PFSK-1 (cell line): ENCODE results near the gene PDX1.

Source experiments
- FOXP2 ChIP-seq: optimal IDR thresholded peaks from 2 replicates; pipeline ENCODE3; 2011; ENCODE audit warnings: borderline replicate concordance, control low read depth, inconsistent platforms; ENCODE audit not compliant: insufficient read depth; ENCODE audit errors: extremely low read length, extremely low read depth
- POLR2AphosphoS5 ChIP-seq: IDR thresholded peaks from 2 replicates; pipeline ENCODE4 v1.6.1; 2012; ENCODE audit warnings: low read depth, mild to moderate bottlenecking, control low read depth, low read length, moderate library complexity
- SIN3A ChIP-seq: IDR thresholded peaks from 2 replicates; pipeline ENCODE4 v1.6.1; 2012; ENCODE audit warnings: mild to moderate bottlenecking, low read length, moderate library complexity, borderline replicate concordance; ENCODE audit not compliant: insufficient read depth
- TAF1 ChIP-seq: IDR thresholded peaks from 2 replicates; pipeline ENCODE4 v1.6.1; 2012; ENCODE audit warnings: low read length, control low read depth, borderline replicate concordance; ENCODE audit not compliant: insufficient read depth
- TF ChIP-seq, protein P1 (sequence below), 2 experiments: IDR thresholded peaks; 2 replicates each; pipeline versions ENCODE4 v1.6.1 to v1.8.0; 2011 to 2012; ENCODE audit warnings: low read depth in 2 of 2, low read length in 2 of 2, control low read depth in 1 of 2, inconsistent platforms in 1 of 2, mild to moderate bottlenecking in 1 of 2, moderate library complexity in 1 of 2; ENCODE audit not compliant: insufficient read depth in 1 of 2

PDX1 gene

GRCh38 chr13:27922883-27923612 is 3.2 kb downstream of the PDX1 start:
- TF ChIP-seq POLR2AphosphoS5 (no peak), TAF1 (no peak), FOXP2 (no peak), SIN3A (no peak)
- TF ChIP-seq, protein P1, sequence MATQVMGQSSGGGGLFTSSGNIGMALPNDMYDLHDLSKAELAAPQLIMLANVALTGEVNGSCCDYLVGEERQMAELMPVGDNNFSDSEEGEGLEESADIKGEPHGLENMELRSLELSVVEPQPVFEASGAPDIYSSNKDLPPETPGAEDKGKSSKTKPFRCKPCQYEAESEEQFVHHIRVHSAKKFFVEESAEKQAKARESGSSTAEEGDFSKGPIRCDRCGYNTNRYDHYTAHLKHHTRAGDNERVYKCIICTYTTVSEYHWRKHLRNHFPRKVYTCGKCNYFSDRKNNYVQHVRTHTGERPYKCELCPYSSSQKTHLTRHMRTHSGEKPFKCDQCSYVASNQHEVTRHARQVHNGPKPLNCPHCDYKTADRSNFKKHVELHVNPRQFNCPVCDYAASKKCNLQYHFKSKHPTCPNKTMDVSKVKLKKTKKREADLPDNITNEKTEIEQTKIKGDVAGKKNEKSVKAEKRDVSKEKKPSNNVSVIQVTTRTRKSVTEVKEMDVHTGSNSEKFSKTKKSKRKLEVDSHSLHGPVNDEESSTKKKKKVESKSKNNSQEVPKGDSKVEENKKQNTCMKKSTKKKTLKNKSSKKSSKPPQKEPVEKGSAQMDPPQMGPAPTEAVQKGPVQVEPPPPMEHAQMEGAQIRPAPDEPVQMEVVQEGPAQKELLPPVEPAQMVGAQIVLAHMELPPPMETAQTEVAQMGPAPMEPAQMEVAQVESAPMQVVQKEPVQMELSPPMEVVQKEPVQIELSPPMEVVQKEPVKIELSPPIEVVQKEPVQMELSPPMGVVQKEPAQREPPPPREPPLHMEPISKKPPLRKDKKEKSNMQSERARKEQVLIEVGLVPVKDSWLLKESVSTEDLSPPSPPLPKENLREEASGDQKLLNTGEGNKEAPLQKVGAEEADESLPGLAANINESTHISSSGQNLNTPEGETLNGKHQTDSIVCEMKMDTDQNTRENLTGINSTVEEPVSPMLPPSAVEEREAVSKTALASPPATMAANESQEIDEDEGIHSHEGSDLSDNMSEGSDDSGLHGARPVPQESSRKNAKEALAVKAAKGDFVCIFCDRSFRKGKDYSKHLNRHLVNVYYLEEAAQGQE (IDR thresholded peaks at IDR 0.05; ENCODE audit: insufficient read depth in 1 of 2, low read depth in 2 of 2, low read length in 2 of 2), result no peak

GRCh38 chr13:27923794-27924528 is 4.2 kb downstream of the PDX1 start:
- TF ChIP-seq FOXP2, result no peak

DNA sequence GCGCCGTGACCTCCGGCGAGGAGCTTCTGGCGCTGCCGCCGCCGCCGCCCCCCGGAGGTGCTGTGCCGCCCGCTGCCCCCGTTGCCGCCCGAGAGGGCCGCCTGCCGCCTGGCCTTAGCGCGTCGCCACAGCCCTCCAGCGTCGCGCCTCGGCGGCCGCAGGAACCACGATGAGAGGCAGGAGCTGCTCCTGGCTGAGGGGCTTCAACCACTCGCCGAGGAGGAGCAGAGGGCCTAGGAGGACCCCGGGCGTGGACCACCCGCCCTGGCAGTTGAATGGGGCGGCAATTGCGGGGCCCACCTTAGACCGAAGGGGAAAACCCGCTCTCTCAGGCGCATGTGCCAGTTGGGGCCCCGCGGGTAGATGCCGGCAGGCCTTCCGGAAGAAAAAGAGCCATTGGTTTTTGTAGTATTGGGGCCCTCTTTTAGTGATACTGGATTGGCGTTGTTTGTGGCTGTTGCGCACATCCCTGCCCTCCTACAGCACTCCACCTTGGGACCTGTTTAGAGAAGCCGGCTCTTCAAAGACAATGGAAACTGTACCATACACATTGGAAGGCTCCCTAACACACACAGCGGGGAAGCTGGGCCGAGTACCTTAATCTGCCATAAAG is 4.8 kb downstream of the PDX1 start:
- no peak for TF ChIP-seq TAF1
- no peak for TF ChIP-seq SIN3A
- no peak for TF ChIP-seq POLR2AphosphoS5
- TF ChIP-seq, protein P1 (IDR thresholded peaks at IDR 0.05; ENCODE audit: insufficient read depth in 1 of 2, low read depth in 2 of 2, low read length in 2 of 2), result no peak

DNA sequence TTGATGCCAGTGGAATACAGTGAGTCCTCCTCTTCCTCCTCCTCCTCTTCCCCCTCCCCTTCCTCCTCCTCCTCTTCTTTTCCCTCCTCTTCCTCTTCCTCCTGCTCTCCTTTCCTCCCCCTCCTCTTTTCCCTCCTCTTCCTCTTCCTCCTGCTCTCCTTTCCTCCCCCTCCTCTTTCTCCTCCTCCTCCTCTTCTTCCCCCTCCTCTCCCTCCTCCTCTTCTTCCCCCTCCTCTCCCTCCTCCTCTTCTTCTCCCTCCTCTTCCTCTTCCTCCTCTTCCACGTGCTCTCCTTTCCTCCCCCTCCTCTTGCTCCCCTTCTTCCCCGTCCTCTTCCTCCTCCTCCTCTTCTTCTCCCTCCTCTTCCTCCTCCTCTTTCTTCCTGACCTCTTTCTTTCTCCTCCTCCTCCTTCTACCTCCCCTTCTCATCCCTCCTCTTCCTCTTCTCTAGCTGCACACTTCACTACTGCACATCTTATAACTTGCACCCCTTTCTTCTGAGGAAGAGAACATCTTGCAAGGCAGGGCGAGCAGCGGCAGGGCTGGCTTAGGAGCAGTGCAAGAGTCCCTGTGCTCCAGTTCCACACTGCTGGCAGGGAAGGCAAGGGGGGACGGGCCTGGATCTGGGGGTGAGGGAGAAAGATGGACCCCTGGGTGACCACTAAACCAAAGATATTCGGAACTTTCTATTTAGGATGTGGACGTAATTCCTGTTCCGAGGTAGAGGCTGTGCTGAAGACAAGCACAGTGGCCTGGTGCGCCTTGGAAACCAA is 5.6 kb downstream of the PDX1 start:
- TF ChIP-seq, protein P1 (IDR thresholded peaks at IDR 0.05; ENCODE audit: insufficient read depth in 1 of 2, low read depth in 2 of 2, low read length in 2 of 2), result no peak
- TF ChIP-seq FOXP2, result no peak
- TF ChIP-seq TAF1, result no peak
- TF ChIP-seq SIN3A, result no peak
- no peak for TF ChIP-seq POLR2AphosphoS5

DNA sequence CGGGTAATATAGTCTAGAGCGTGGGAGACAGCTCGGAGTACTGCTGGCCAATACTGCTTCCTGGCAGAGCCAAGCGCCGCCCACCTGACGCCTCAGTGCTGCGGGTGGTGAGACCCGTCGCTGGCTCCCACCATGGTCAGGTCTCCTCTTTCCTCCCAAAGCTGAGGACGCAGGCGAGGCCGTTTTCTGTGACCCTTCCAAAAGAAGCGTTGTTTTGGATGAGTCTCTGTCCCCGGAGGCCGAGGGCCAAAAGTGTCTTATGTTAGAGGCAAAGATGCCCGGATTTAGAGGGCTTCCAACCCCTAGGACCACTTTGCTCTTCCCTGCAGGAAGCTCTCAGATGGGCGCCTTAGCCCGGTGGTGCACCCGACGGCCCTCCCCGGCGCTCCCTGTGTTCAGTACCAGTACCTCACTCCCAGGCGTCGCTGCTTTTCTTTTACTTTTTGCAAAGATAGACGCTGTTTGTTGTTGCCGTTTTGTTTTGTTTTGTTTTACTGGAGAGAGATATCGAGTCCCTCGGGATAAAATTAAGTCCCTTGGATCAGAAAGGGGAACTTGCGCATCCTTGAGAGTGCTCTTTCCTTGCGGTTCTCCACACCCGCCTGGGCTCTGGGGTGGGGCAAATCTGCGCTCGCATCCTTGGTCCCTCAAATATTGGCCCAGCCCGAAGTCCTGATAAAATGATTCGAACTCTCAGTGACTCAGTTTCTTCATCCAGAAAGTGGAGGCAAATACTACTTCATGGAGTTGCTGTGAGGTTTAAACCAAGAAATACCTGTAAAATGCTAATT is 7.0 kb downstream of the PDX1 start:
- TF ChIP-seq, protein P1 (IDR thresholded peaks at IDR 0.05; ENCODE audit: insufficient read depth in 1 of 2, low read depth in 2 of 2, low read length in 2 of 2), result no peak
- TF ChIP-seq POLR2AphosphoS5, result no peak
- TF ChIP-seq SIN3A, result no peak
